ENCODE data around the gene NEUROD2. TPM values are rescaled to one million over a fixed set of nuclear protein-coding genes. Genes with fewer than 3 reads are reported as not detected.

NEUROD2 gene
- total and polyA plus RNA-seq, 7 donors: 0.01 TPM; not detected in 6

DNA sequence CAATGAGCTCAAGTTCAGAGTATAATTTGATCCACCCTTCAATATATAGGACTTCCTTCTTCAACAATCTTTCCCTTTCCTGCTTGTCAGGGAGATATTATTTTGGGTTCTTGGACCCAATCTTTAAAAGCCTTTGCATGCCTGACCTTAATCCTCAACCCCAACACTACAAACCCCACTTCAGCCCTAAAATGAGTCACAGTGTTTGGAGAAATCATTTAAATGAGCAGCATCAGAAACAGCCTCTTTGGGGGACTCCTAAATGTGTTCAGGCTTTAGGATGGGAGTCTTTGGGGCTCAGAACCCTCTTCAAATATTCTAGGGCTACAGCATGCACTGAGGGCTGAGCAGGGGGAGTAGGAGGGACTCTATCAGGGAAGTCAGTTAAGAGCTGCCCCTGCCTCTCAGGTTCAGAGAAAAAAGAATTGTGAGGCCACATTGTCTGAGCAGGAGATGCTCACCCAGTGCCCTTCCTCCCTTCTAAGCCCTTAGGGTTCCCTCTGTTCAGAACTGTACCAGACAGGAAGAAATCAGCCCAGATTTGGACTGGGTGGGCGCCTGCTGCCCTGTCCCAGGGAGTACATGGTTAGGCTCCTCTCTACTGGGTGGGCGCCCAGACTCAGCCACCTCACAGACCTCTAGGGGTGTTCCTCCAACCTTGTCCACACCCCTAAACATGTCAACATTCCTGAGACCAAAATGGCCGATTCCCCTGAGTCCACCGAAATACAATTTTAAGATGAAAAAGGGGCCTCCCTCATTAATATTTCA lies 5.0 kb downstream of the NEUROD2 start:
- no peak overlapping the region for H3K27ac ChIP-seq
- no peak for ATAC-seq
- intact Hi-C loops (cut with DNase I): no loop called here
- peaks cover 39% of the 10 kb centered on the region for H3K4me1 ChIP-seq
- no peaks in the 10 kb centered on the region for H3K36me3 ChIP-seq (ENCODE audit: insufficient read depth in 1 of 2, low read depth in 1 of 2)
- TF ChIP-seq, protein P1, sequence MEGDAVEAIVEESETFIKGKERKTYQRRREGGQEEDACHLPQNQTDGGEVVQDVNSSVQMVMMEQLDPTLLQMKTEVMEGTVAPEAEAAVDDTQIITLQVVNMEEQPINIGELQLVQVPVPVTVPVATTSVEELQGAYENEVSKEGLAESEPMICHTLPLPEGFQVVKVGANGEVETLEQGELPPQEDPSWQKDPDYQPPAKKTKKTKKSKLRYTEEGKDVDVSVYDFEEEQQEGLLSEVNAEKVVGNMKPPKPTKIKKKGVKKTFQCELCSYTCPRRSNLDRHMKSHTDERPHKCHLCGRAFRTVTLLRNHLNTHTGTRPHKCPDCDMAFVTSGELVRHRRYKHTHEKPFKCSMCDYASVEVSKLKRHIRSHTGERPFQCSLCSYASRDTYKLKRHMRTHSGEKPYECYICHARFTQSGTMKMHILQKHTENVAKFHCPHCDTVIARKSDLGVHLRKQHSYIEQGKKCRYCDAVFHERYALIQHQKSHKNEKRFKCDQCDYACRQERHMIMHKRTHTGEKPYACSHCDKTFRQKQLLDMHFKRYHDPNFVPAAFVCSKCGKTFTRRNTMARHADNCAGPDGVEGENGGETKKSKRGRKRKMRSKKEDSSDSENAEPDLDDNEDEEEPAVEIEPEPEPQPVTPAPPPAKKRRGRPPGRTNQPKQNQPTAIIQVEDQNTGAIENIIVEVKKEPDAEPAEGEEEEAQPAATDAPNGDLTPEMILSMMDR (IDR thresholded peaks at IDR 0.05): no peak
- no peaks in the 10 kb centered on the region for H3K9me3 ChIP-seq
- WGBS, 3 donors: 49 to 61% (median 51%) methylated on average over 4 of the region's 4 CpGs
- DNase-seq: no peak
- no peak overlapping the region for H3K4me3 ChIP-seq
- H3K27me3 ChIP-seq (ENCODE audit: insufficient read depth in 3 of 3, low read length in 2 of 3): peaks cover 0 to 100% (median 67%) of the 10 kb centered on the region in 3 donors

GRCh38 chr17:39601758-39602532 lies 5.8 kb downstream of the NEUROD2 start:
- H3K9me3 ChIP-seq: no peaks in the 10 kb centered on the region
- H3K27ac ChIP-seq: no peak overlapping the region
- ATAC-seq: no peak
- H3K4me3 ChIP-seq: no peak overlapping the region
- TF ChIP-seq, protein P1 (IDR thresholded peaks at IDR 0.05): no peak
- WGBS, 3 donors: 48 to 53% (median 50%) methylated on average over 12 of the region's 12 CpGs
- intact Hi-C loops (cut with DNase I): no loop called here
- no peaks in the 10 kb centered on the region for H3K36me3 ChIP-seq (ENCODE audit: insufficient read depth in 1 of 2, low read depth in 1 of 2)
- peaks cover 0 to 100% (median 66%) of the 10 kb centered on the region in 3 donors for H3K27me3 ChIP-seq (ENCODE audit: insufficient read depth in 3 of 3, low read length in 2 of 3)
- DNase-seq: no peak
- peaks cover 31% of the 10 kb centered on the region for H3K4me1 ChIP-seq

DNA sequence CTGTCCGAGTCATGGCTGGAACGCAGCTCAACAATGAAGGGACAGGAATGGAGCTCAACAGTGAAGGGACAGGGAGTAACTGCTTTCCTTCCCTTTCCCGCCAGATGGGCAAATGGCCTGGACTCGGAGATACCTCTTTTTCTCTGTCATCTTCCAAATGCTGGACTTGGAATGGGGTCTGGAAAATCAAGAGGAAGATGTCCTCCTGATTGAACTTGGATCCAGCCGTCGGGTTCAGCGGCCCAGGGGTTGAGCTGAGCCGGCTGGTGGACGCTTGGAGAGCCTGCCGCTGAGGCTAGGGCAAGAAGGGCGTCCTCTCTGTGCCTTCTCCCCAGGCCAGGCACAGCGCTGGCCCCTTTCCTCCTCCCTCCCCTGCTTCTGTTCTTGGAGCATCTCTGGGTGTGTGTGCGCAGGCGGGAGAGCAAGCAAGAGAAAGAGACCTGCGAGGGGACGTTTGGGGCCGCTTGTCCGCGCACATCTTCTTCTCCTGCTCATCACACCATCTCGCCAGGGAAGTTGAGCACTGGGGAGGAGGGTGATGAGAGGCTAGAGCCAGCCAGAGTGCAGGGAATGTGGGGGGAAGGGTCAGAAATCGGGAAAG lies 6.6 kb downstream of the NEUROD2 start:
- DNase-seq (no peak), ATAC-seq (no peak)
- Histone ChIP-seq H3K27ac (no peak overlapping the region), H3K4me1 (peaks cover 23% of the 10 kb centered on the region), H3K4me3 (no peak overlapping the region), H3K9me3 (no peaks in the 10 kb centered on the region), H3K36me3 (ENCODE audit: insufficient read depth in 1 of 2, low read depth in 1 of 2) (no peaks in the 10 kb centered on the region), H3K27me3 (ENCODE audit: insufficient read depth in 3 of 3, low read length in 2 of 3) (peaks cover 0 to 100% (median 63%) of the 10 kb centered on the region in 3 donors)
- intact Hi-C loops (cut with DNase I): no loop called here
- 27 to 47% (median 38%) methylated on average over 20 to 21 of the region's 21 CpGs for WGBS, 3 donors
- TF ChIP-seq, protein P1 (IDR thresholded peaks at IDR 0.05): no peak

DNA sequence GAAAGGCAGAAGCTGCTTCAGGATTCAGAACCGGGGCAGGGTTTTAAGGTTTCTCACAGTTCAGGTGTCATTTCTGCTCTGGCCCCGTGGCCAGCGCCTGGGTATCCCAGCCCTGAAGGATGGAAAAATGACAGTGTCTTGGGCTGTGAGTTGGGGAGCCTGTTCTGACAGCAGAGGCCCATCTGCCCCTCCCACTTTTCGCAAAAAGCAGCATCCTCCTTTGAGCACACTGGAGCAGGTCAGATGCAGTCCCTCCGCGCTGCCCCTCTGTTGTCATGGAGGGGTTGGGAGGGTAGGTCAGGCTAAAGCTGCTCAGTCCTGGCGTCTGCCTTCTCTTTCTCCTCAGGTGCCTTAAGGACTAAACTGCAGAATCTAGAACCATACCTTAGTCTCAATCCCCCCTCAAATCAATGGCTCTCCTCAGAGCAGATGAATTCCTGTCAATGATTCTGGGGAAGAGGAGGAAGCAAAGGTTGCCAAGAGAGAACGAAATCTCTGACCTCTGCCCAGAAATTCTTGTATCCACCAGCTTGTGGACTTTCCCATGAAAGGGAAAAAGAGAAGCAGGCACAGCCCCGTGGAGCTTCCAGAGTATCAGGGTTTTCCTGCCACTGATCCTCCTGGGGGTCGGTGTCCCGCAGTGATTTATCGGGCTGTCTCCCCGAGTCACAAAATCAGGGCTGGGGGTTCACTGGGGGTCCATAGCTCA lies 7.3 kb downstream of the NEUROD2 start:
- WGBS, 3 donors: 13 to 20% (median 13%) methylated on average over 13 of the region's 13 CpGs
- intact Hi-C loops (cut with DNase I): no loop called here

More for the DNA sequence above, 7.3 kb downstream of the NEUROD2 start:
- ATAC-seq (no peak), DNase-seq (no peak)
- Histone ChIP-seq H3K27ac (no peak overlapping the region), H3K36me3 (ENCODE audit: insufficient read depth in 1 of 2, low read depth in 1 of 2) (no peaks in the 10 kb centered on the region), H3K9me3 (no peaks in the 10 kb centered on the region), H3K4me3 (no peak overlapping the region), H3K4me1 (peaks cover 18% of the 10 kb centered on the region), H3K27me3 (ENCODE audit: insufficient read depth in 3 of 3, low read length in 2 of 3) (peaks cover 0 to 100% (median 59%) of the 10 kb centered on the region in 3 donors)
- TF ChIP-seq, protein P1 (IDR thresholded peaks at IDR 0.05): no peak
